Liver (tissue), 9 donors: ENCODE data around the gene CDT1. TPM values are rescaled to one million over a fixed set of nuclear protein-coding genes. Genes with fewer than 3 reads are reported as not detected.

Experiments
- DNase-seq: peaks from one replicate; pipeline ENCODE4 v3.0.0-alpha.2; 2017; ENCODE audit warnings: low spot score
- H3K27ac ChIP-seq, 2 donors: one replicate each; pipeline ENCODE4 v1.7.0; 2013; ENCODE audit warnings: inconsistent platforms in 2 of 2, low read length in 2 of 2, control low read depth in 1 of 2, low read depth in 1 of 2, mild to moderate bottlenecking in 1 of 2
- H3K27me3 ChIP-seq, 4 donors: one replicate each; pipeline versions ENCODE4 v1.6.1 to v1.7.0; 2013; ENCODE audit warnings: low read length in 3 of 4, inconsistent platforms in 1 of 4, mild to moderate bottlenecking in 1 of 4, moderate library complexity in 1 of 4; ENCODE audit not compliant: control insufficient read depth in 4 of 4, insufficient read depth in 4 of 4
- H3K36me3 ChIP-seq, 4 donors: one replicate each; pipeline versions ENCODE4 v1.6.1 to v1.7.0; 2013; ENCODE audit warnings: low read length in 3 of 4, mild to moderate bottlenecking in 3 of 4, low read depth in 1 of 4, moderate library complexity in 1 of 4; ENCODE audit not compliant: control insufficient read depth in 4 of 4, insufficient read depth in 3 of 4
- H3K4me1 ChIP-seq, 4 donors: one replicate each; pipeline versions ENCODE4 v1.6.1 to v1.7.0; 2013; ENCODE audit warnings: low read length in 3 of 4, mild to moderate bottlenecking in 3 of 4, moderate library complexity in 1 of 4; ENCODE audit not compliant: control insufficient read depth in 4 of 4, insufficient read depth in 4 of 4
- H3K4me3 ChIP-seq, 3 donors: one replicate each; pipeline versions ENCODE4 v1.6.1 to v1.7.0; 2013; ENCODE audit warnings: low read length in 3 of 3, control low read depth in 1 of 3, low read depth in 1 of 3, mild to moderate bottlenecking in 1 of 3
- H3K9ac ChIP-seq, 2 donors: one replicate each; pipeline ENCODE4 v1.7.0; 2013; ENCODE audit warnings: low read length in 2 of 2, mild to moderate bottlenecking in 2 of 2, moderate library complexity in 2 of 2, control low read depth in 1 of 2, low read depth in 1 of 2
- H3K9me3 ChIP-seq, 4 donors: one replicate each; pipeline versions ENCODE4 v1.6.1 to v1.7.0; 2013; ENCODE audit warnings: low read length in 3 of 4; ENCODE audit not compliant: control insufficient read depth in 4 of 4
- CTCF ChIP-seq: fragments of 150-350 bp; IDR thresholded peaks from 2 replicates; pipeline ENCODE4 v1.5.1; 2017; ENCODE audit warnings: improper control_type of control experiment, low read depth, low read length; ENCODE audit not compliant: missing input control
- EGR1 ChIP-seq, 2 donors: IDR thresholded peaks; 2 replicates each; pipeline ENCODE4 v1.6.1; 2016 to 2018; ENCODE audit warnings: antibody characterized with exemption in 2 of 2, low read depth in 2 of 2
- FOXA1 ChIP-seq: IDR thresholded peaks from 2 replicates; pipeline ENCODE4 v1.6.1; 2016; ENCODE audit warnings: antibody characterized with exemption
- FOXA2 ChIP-seq: IDR thresholded peaks from 2 replicates; pipeline ENCODE4 v1.6.1; 2016; ENCODE audit warnings: antibody characterized with exemption
- GABPA ChIP-seq, 2 donors: IDR thresholded peaks in 1 of 2; conservative IDR thresholded peaks in 1 of 2; 2 replicates each; pipeline ENCODE4 v1.6.1; 2016; ENCODE audit warnings: antibody characterized with exemption in 2 of 2, mild to moderate bottlenecking in 1 of 2, moderate library complexity in 1 of 2
- HNF4A ChIP-seq, 2 donors: conservative IDR thresholded peaks; 2 replicates each; pipeline ENCODE4 v1.6.1; 2016; ENCODE audit warnings: antibody characterized with exemption in 2 of 2, mild to moderate bottlenecking in 2 of 2
- HNF4G ChIP-seq: IDR thresholded peaks from 2 replicates; pipeline ENCODE4 v1.6.1; 2016; ENCODE audit warnings: antibody characterized with exemption
- MAX ChIP-seq: IDR thresholded peaks from 2 replicates; pipeline ENCODE4 v1.6.1; 2016; ENCODE audit warnings: antibody characterized with exemption
- NR2F2 ChIP-seq: IDR thresholded peaks from 2 replicates; pipeline ENCODE4 v1.6.1; 2016; ENCODE audit warnings: antibody characterized with exemption
- RAD21 ChIP-seq, 2 donors: IDR thresholded peaks; 2 replicates each; pipeline ENCODE4 v1.6.1; 2016; ENCODE audit warnings: antibody characterized with exemption in 2 of 2, mild to moderate bottlenecking in 2 of 2
- RXRA ChIP-seq, 2 donors: IDR thresholded peaks; 2 replicates each; pipeline ENCODE4 v1.6.1; 2017 to 2018; ENCODE audit warnings: antibody characterized with exemption in 2 of 2, mild to moderate bottlenecking in 1 of 2
- SP1 ChIP-seq: IDR thresholded peaks from 2 replicates; pipeline ENCODE4 v1.6.1; 2018; ENCODE audit warnings: antibody characterized with exemption, mild to moderate bottlenecking
- TAF1 ChIP-seq: conservative IDR thresholded peaks from 2 replicates; pipeline ENCODE4 v1.6.1; 2016; ENCODE audit warnings: antibody characterized with exemption, mild to moderate bottlenecking
- YY1 ChIP-seq: IDR thresholded peaks from 2 replicates; pipeline ENCODE4 v1.6.1; 2016; ENCODE audit warnings: antibody characterized with exemption, mild to moderate bottlenecking
- WGBS: extraction: QIAGEN DNeasy Blood & Tissue Kit; methylation state at CpG from one replicate; pipeline ENCODE4 v1.1.7; 2013; 5-methylcytosine and 5-hydroxymethylcytosine counted together
- polyA plus RNA-seq, 2 donors: library from polyadenylated mRNA; stranded (reverse) in 1 of 2; unstranded in 1 of 2; fragments of 200-250 nt in 1 of 2; fragments of >200 nt in 1 of 2; fragmentation: Nextera tagmentation in 1 of 2; extraction: Ambion mirVana in 1 of 2; gene quantifications; one replicate each; pipeline versions ENCODE4 v1.2.1 to v1.2.3, GENCODE V29; 2013 to 2015
- total RNA-seq, 2 donors: library from RNA; depleted of rRNA; stranded (reverse); fragments of >200 nt; gene quantifications; one replicate each; pipeline ENCODE4 v1.2.3, GENCODE V29; 2014
- TF ChIP-seq, protein P1 (sequence below): IDR thresholded peaks from 2 replicates; pipeline ENCODE4 v1.6.1; 2016; ENCODE audit warnings: antibody characterized with exemption
- TF ChIP-seq, protein P2 (sequence below): IDR thresholded peaks from 2 replicates; pipeline ENCODE4 v1.6.1; 2016; ENCODE audit warnings: antibody characterized with exemption
- donor health status: healthy.
- donor health status: healthy.
- donor health status: healthy.
- donor health status: healthy.
- donor health status: healthy.

Gene CDT1
- total and polyA plus RNA-seq, 4 donors = 0.08 to 37.6 (median 0.93) TPM

GRCh38 chr16:88839026-88839529, 35.5 kb downstream of the CDT1 start:
- no peak for DNase-seq

DNA sequence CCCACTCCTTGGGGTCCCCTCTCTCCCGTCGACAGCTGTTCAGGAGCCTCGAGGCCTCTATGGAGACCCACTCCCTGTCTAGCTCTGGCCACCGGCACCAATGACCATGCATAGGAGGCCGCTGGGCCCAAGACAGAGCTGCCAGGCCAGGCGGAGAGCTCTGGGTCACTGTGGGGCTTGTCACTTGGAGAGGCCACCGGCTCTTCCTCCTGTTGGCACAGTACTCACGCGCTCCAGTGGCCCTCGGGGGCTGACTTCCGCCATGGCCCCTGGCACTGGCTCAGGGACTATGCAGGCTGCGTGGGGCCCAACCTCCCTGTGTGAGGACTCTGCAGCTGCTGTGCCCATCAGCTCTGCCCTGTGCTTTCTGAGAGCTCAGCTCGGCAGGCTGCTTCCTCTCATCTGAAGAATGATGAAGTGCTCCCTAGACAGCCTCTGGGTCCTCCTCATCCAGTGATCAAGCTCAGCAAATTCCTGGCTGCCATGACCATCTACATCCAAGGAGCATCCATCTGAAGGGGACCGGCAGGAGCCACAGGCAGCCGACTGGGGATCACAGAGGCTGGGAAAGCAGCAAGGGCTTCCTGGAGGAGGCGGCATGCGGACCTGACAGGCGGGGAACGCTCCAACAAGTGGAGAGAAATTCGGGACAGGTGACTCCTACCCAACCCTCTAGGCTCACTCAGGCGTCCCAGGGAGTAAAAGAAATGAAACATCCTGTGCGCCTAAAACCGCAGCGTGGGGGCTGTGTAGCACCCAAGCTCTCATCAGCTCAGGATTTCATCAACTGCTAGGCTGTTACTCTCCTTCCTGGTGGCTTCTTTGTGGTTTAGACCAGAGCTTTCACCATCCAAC, 36.4 kb downstream of the CDT1 start:
- H3K4me3 ChIP-seq = no peak overlapping the region
- peaks cover 0 to 31% (median 6%) of the 10 kb centered on the region in 4 donors for H3K36me3 ChIP-seq
- H3K27me3 ChIP-seq = no peaks in the 10 kb centered on the region
- no peak for DNase-seq
- no peaks in the 10 kb centered on the region for H3K9me3 ChIP-seq
- no peak overlapping the region for H3K27ac ChIP-seq
- H3K9ac ChIP-seq = no peak overlapping the region
- H3K4me1 ChIP-seq = no peaks in the 10 kb centered on the region
- WGBS = 92% methylated on average over 24 of the region's 24 CpGs
- no peak for TF ChIP-seq MAX
- TF ChIP-seq SP1 = no peak
- TF ChIP-seq, protein P1, sequence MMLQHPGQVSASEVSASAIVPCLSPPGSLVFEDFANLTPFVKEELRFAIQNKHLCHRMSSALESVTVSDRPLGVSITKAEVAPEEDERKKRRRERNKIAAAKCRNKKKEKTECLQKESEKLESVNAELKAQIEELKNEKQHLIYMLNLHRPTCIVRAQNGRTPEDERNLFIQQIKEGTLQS = no peak
- no peak for TF ChIP-seq EGR1 (IDR thresholded peaks at IDR 0.05; ENCODE audit: low read depth in 2 of 2)
- TF ChIP-seq TAF1 = no peak
- no peak for TF ChIP-seq FOXA2
- TF ChIP-seq HNF4A (conservative IDR thresholded peaks at IDR 0.05) = no peak
- no peak for TF ChIP-seq FOXA1
- TF ChIP-seq, protein P2, sequence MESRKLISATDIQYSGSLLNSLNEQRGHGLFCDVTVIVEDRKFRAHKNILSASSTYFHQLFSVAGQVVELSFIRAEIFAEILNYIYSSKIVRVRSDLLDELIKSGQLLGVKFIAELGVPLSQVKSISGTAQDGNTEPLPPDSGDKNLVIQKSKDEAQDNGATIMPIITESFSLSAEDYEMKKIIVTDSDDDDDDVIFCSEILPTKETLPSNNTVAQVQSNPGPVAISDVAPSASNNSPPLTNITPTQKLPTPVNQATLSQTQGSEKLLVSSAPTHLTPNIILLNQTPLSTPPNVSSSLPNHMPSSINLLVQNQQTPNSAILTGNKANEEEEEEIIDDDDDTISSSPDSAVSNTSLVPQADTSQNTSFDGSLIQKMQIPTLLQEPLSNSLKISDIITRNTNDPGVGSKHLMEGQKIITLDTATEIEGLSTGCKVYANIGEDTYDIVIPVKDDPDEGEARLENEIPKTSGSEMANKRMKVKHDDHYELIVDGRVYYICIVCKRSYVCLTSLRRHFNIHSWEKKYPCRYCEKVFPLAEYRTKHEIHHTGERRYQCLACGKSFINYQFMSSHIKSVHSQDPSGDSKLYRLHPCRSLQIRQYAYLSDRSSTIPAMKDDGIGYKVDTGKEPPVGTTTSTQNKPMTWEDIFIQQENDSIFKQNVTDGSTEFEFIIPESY = no peak
- no peak for TF ChIP-seq CTCF
- TF ChIP-seq RAD21 (IDR thresholded peaks at IDR 0.05) = no peak
- TF ChIP-seq HNF4G = no peak
- no peak for TF ChIP-seq NR2F2
- no peak for TF ChIP-seq YY1
- TF ChIP-seq GABPA (IDR thresholded peaks at IDR 0.05 in 1 of 2, conservative IDR thresholded peaks at IDR 0.05 in 1 of 2) = no peak
- TF ChIP-seq RXRA (IDR thresholded peaks at IDR 0.05) = no peak

More at GRCh38 chr16:88839026-88839529, 35.5 kb downstream of the CDT1 start:
- TF ChIP-seq FOXA1 (no peak), HNF4G (no peak), NR2F2 (no peak), EGR1 (IDR thresholded peaks at IDR 0.05; ENCODE audit: low read depth in 2 of 2) (no peak), MAX (no peak), YY1 (no peak), TAF1 (no peak), FOXA2 (no peak)
- TF ChIP-seq, protein P1 = no peak
- TF ChIP-seq, protein P2 = no peak
- Histone ChIP-seq H3K4me3 (no peak overlapping the region), H3K27ac (no peak overlapping the region), H3K4me1 (no peaks in the 10 kb centered on the region), H3K36me3 (peaks cover 0 to 33% (median 6%) of the 10 kb centered on the region in 4 donors), H3K9ac (no peak overlapping the region), H3K9me3 (no peaks in the 10 kb centered on the region), H3K27me3 (no peaks in the 10 kb centered on the region)
- WGBS = 94% methylated on average over 39 of the region's 39 CpGs
